Measurements from ENCODE around the gene MPHOSPH6.
"Not testable (repeated sequence)": the region's sequence is repeated elsewhere in the genome, so short reads cannot be mapped to it uniquely, and the experiment has no call there.

The MPHOSPH6 gene

DNA sequence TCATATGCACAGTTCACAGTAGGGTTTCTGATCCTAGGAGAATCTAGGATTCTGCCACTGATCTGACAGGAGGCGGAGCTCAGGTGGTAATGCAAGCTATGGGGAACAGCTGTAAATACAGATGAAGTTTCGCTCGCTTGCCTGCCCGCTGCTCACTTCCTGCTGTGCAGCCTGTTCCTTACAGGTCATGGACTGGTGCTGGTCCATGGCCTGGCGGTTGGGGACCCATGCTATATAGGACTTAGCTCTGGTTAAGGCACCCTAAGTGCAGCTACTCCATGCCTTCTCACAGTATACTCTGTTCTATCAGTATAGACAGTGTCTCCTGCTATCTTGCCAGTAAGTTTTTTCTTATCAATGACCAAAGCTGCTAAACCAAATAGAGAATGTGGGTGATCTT lies 2.4 kb downstream of the MPHOSPH6 start:
- no peak for DNase-seq

DNA sequence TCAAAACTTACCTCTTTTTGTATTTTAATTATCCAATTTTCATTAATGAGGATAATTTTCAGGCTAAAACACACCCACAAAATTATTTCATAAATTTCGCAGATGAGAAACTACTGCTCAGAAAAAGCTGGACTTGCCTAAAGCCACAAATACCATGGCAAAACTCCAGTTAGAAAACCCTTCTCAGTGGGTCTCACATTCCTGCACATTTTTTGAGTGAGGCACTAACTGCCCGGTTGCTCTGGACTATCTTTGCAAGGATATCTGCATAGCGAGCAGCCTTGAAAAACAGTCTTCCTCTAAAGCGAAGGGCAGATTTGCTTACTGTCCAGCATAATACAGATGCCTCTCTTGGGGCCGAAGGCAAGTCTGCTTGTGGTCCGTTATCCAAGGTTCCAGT lies 9.8 kb downstream of the MPHOSPH6 start:
- no peak for DNase-seq

DNA sequence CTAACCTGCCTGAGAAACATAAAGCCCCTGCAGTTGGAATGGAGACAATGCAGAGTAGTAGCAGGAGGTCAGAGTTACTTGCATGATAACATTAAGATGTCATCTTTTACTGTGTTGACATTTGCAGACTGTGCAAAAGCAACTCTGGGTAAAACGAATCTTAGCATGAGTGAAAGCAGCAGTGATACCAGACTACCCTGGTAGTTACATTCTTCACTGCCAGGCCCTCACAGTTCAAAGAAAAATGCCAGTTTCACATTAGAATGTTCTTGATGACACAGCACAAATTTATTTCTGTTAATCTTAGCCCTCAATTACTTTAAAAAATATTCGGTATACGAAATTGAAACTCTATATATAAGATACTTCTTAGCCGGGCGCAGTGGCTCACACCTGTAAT lies 12.2 kb downstream of the MPHOSPH6 start:
- DNase-seq = no peak

DNA sequence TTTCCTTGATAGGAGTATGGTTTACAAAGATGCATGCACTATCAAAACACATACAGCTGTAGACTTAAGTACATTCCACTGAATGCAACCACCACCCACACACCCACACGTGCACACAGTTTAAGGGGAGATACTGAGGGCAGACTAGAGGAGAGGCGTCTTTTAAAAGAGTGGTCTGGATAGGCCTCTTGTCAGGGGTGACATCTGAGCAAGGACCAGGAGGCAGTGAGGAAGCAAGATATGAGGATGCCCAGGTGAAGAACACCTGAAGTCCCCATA lies 12.6 kb downstream of the MPHOSPH6 start:
- no peak for DNase-seq

DNA sequence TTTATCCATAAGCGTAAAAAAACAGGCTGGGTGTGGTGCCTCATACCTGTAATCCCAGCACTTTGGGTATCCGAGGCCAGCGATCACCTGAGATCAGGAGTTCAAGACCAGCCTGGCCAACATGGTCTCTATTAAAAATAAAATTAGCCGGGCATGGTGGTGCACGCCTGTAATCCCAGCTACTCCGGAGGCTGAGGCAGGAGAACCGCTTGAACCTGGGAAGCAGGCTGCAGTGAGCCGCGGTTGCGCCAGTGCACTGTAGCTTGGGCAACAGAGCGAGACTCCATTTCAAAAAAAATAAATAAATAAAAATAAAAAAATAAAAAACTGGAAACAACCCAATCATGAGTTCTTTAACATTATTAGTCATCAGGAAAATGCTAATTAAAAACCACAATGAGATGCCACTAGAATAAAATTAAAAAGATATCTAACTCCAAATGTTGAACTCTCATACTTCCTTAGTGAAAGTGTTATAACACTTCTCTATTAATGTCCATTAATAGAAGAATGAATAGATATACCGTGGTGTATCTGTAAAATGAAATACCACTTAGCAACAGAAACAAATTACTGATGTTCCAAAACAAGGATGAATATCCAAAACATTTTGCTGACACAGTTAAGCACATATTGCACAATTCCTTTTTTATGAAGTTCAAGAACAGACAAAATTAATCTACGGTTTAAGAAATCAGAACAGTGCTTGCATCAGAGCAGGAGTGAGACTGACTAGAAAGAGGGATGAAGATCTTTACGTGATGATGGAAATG lies 13.1 kb downstream of the MPHOSPH6 start:
- DNase-seq = no peak

DNA sequence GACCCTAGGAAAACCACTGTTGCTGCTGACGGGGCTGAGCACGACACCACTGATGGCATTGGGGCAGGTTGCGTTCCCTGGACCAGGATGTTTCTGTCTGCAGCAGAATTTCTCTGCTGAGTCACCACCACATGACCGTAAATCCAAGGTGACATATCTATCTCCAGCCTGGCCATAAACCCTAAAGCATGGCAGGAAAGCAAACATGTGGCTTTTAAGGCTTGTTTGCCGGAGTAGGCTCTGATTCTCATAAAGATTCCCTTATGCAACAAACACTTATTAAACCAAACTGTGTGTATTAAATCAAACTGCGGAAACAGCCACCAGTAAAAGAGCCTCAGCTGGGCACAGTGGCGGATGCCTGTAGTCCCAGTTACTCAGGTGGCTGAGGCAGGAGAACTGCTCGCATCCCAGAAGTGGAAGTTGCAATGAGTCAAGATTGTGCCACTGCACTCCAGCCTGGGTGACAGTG lies 17.3 kb downstream of the MPHOSPH6 start:
- DNase-seq = no peak

DNA sequence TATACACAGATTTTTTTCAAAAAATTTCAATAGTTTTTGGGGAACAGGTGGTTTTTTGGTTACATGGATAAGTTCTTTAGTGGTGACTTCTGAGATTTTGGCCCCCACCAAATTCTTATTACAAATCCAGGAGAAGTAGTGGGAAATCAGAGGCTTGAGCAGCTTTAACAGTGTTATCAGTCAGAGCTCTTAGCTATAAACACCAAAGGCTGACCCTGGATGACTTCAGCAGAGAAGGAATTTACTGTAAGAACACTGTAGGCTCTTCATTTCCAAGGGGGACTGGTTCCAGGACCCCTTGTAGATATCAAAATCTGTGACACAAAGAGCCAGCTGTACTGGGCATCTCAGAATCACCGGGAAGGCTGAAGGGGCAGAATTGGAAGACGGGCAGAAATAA lies 17.8 kb downstream of the MPHOSPH6 start:
- DNase-seq = no peak

DNA sequence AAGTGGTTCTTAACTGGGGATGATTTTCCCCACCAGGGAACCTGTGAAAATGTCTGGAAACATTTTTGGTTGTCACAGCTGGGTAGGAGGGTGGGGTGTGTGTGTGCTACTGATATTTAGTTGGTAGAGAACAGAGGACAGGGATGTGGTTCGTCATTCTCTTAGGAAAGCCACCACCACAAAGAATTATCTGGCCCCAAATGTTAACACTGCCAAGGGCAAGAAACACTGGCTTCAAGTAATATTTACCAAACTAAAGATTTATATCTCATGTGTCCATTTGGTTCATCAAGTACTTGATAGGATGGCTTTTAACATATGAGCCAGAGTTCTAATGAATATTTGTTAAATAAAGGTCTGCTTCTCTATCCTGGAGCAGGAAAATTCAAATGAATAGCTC lies 19.5 kb downstream of the MPHOSPH6 start:
- no peak for DNase-seq

DNA sequence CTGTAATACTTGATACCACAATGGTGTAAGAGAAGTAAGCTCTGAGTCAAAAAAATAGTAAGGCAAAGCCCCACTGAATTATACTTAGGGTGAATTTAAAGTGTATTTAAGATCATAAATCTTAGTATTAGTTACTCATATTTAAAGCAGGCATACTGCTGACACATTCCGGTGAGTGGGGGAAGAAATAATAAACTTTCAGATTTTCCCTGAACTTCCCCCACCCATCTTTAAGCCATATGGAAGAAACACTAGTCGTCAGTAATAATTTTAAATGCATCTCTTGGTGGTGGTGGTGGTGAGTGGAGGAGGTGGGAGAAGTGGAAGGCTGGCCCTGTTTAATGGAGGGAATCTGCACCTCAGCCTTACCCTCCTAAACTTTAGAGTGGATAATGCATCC lies 20.5 kb downstream of the MPHOSPH6 start:
- DNase-seq = no peak

DNA sequence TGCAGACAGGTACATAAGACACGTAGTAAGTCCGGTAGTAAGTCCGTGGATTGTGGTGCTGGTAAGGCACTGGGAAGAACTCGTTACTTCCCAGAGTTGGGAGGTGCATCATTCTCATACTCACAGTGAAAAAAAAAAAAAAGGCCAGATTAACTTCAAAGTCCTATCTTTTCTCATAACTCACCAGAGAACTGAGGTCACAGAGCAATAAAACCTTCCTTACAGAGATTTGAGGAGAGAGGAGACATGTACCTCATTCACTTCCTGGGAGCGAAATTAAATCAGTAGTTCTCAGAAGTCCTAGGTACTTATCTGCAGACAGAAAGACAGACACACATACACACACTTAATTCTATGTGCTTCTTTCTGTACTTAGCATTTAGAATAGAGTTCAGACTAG lies 22.5 kb downstream of the MPHOSPH6 start:
- no peak for DNase-seq

DNA sequence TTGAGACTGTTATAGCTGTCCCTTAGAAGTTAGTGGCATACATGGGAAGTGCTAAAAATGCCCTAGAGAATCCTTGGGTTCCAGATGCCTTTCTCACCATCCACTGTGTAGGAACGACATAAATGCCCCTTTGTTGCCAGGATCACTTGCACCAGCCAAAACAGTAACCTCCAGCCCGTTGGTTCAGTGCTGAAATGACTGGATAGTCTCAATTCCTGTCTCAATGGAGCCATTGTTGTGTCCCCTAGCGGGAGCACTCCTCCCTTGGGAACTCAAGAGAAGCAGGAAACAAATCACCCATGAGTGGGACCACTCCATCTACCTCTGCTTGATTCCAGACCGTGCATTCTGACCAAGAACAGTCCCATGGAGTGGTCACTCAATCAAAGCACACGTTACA lies 23.1 kb downstream of the MPHOSPH6 start:
- DNase-seq = no peak

DNA sequence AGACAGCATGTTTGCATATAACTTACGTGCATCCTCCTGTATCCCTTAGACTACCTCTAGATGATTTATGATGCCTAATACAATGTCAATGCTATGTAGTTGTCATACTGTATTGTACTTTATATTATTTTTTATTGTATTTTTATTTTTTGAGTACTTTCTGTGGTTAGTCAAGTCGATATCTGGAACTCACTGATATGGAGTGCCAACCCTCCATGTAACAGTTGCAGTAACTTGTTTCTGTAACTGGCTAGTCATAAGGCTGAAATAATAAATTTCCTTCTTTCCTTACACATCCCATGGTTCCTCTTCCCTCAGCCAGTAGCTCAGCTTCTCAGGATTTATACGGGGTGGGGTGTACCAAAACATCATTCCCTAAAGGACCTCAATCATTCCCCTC lies 23.5 kb downstream of the MPHOSPH6 start:
- no peak for DNase-seq

DNA sequence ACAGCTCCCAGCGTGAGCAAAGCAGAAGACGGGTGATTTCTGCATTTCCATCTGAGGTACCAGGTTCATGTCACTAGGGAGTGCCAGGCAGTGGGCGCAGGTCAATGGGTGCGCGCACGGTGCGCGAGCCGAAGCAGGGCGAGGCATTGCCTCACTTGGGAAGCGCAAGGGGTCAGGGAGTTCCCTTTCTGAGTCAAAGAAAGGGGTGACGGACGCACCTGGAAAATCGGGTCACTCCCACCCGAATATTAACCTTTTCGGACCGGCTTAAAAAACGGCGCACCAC lies 30.8 kb downstream of the MPHOSPH6 start:
- not testable (repeated sequence) for DNase-seq

DNA sequence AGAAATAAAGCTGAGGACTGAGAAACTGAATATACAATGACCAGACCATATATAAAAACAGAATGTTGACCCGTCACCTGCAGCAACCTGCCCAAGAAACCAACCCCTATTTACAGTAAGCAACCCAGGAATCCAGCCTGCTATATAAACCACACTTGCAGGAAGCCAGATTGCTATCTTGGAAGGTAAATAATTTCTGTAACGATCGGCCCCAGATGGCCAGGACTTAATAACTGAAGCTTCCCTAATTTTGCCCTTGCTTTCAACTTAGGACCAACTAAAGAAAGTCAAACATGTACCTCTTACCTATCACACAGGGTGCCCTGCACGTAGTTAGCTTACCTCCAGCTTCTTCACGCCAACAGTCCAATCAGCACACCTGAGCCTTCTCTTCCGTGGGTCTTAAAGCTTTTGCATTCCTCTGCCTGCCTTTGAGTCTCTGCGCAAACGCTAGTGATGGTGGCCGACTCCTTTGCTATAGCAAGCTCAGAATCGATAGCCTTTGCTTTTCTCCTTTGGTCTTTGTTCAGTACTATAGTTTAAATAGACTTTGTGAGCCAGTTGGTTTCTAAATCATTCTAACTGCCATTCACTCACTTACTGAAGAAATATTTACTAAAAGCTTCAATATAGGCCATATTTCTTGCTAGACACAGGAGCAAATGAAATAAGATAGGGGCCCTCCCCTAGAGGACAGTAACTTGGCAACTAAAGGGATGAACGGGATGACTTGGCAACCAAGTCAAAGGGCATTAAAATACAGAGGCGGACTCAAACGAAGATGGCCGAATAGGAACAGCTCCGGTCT lies 31.3 kb downstream of the MPHOSPH6 start:
- DNase-seq = no peak

DNA sequence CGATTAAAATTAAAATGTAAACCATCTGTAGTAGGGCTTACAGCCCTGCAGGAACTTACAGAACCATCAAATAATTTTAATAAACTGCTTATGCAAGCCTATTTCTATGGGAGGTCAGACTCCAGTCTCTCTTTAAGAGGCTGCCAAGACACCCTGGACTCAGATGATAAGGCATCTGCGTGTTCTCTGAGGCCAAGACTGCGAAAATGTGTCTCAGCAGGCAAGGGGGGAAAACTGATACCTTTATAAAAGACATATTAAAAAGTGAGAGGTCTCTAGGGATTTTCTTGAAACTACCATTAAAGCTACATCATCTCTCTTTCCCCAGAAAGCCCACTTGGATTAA lies 32.2 kb downstream of the MPHOSPH6 start:
- DNase-seq = no peak

DNA sequence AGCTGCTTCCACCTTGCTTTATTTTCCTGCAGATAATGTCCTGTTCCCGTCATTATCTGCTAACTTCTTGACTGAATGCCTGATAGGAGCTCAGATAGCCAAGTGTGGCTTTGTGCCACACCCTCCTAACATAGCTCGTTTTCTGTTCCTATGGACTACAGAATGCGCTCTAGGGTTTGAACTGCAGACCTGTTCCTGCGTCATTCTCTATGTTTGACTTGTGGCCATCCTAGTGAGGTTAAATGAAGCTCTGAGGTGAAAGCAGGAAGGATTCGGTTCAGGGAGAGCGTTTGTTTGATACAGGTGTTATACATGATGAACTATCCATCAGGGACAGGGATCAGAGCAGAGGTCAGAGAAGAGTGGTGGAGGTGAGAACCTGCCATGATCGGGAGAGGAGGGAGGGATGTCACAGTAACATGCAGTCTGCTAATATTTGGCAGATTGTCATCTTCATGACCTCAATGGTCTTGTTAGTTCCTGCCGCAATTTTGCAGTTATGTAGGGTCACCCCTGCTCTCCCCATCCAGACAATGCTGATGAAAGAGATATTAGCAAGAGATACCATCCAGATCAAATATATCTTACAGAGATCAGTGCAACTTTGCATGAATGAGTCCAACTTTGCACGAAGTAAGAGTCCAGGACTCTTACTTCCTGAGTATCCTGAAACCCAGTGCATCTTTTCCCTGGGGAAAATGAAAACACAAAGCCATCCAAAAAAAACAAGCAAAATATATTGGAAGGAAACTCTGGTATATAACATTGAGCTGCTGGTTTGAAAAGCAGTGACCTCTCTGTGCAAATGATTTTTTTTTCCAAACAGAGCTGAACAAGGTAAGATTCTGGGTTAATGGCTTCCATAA lies 32.8 kb downstream of the MPHOSPH6 start:
- DNase-seq = no peak

DNA sequence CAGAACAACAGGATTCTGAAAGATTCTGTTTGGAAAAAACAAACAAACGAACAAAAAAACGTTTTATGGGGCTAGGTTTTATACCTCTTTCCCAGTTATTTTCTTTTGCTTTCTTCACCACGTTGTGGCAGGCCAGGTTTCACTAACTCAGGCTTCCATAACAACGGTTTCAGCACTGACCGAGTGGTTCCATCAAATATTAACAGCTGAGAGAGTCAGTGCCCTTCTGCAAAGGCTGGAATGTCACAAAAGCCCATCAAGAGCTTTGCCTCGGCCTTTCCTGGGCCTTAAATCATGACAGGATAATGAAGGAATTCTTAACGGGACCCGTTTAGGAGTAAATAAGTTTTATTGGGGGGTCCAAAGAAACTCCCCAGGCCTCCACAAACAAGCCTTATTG lies 34.2 kb downstream of the MPHOSPH6 start:
- DNase-seq = no peak

DNA sequence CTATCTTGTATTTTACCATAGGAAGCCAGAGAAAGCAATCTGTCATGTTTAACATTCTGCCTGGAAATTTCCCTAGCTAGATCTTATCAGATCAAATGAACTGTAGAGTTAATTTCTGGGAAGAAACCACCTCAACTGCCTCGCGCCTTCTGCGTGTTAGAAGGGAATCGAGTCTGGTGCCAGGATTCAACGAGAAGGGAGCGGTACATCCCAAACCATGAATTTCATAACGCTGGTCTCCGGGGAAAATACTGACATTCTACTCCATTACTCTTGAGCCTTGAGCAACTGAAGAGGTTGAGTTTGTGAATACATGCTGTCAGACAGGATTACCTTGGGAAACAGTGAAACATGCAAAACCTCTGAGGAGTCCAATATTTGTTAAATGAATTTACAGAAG lies 35.2 kb downstream of the MPHOSPH6 start:
- DNase-seq = no peak

DNA sequence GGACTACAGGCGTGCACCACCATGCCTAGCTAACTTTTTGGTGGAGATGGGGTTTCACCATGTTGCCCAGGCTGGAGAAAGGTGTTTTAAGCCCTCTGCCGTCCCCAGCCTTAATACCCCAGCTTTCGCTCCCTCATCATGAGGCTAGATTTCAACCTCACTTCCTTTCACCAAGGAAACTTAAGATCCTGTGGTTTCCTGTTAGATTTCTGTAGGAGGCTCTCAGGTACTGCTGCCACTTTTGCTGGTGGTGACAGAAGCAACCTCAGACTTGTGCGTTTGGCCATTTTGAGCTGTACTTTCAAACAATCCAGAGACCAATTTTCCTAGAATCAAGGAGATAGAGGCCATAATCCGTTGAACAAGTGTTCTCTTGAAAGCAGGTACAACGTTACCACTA lies 36.2 kb downstream of the MPHOSPH6 start:
- DNase-seq = no peak

DNA sequence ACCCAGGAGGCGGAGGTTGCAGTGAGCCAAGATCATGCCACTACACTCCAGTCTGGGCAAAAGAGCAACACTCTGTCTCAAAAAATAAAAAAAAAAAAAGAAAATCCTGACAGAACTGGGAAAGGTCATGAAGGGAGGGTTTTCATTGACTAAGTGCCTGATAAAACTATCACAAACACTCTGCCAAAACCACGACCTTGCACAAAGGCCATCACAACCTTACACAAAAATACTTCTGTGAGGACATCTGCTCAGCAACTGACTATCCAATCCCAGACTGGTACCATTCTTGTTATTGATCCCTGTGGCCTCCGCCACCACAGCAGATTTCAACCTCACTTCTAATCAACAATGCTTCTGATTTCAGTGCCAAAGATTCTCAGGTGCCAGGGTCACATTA lies 40.1 kb downstream of the MPHOSPH6 start:
- DNase-seq = no peak

DNA sequence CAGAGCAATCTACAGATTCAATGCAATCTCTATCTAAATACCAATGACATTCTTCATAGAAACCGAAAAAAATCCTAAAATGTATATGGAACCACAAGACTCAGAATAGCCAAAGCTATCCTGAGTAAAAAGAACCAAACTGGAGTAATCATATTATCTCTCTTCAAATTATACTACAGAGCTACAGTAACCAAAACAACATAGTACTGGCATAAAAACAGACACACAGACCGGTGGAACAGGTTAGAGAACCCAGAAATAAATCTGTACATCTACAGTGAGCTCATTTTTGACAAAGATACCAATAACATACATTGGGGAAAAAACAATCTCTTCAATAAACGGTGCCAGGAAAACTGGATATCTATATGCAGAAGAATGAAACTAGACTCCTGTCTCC lies 45.4 kb downstream of the MPHOSPH6 start:
- DNase-seq = no peak

DNA sequence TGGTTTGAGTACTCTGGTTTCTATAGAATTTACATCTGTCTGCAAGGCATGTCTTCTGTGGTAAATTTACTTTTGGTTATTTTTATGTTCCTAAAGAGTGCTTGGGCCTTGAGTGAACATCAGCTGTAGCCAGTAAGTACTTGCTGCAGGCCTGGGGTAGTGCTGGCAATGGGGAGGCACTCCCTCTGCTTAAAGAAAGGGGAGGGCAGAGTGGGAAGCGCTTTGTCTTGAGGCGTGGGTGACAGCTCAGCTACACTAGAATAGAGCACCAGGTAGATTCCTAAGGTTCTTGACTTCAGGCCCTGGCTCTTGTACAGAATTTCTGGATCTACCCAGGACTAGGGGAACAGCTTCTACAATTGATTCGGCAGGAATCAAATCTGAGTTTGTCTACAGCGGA lies 50.6 kb downstream of the MPHOSPH6 start:
- DNase-seq = no peak

DNA sequence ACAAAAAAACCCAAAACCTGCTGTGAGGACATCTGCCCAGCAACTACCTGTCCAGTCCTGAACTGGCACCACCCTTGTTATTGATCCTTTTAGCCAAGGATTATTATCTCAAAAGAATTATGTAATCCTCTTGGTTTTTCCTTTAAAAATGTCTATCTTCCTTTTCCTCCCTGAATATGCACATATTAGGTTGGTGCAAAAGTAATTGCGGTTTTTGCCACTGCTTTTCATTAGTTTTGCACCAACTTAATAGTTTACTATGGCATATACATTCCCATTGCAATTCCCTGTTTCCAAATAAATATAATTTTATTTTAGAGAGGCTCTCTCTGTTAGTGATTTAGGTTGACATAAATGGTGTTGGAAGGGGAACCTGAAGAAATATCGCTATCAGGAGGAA lies 51.3 kb downstream of the MPHOSPH6 start:
- DNase-seq = no peak

DNA sequence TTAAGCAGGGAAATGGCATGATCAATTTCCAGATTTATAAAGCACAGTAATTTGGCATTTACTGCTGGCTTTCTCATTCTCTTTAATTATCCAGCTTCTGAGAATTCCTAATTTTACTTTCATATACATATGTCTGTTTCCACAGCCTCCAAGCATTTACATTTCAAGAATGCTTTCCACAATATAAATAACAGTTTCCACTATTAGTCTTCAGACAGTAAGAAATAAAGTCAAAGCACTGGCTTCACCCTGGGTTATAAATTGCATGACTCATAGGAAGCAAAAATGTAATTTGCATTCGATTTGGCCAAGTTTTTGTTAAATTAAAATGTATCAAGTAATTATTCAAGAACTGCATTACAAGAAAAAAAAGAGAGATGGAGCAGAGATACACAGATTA lies 53.5 kb downstream of the MPHOSPH6 start:
- DNase-seq = no peak

Data from NCI-H510A (cell line).